HL-60/S4 (cell line): ENCODE measurements around the gene NFAT5.
"Not testable (repeated sequence)": the region's sequence is repeated elsewhere in the genome, so short reads cannot be mapped to it uniquely, and the experiment has no call there.

Experiments
- in situ Hi-C: fragments of 300-500 bp; cut with MboI; formaldehyde crosslinking; loops from 2 replicates; pipeline ENCODE4 v1.14.3; 2022; ENCODE audit warnings: low sequenced_read_pairs

The NFAT5 gene

DNA sequence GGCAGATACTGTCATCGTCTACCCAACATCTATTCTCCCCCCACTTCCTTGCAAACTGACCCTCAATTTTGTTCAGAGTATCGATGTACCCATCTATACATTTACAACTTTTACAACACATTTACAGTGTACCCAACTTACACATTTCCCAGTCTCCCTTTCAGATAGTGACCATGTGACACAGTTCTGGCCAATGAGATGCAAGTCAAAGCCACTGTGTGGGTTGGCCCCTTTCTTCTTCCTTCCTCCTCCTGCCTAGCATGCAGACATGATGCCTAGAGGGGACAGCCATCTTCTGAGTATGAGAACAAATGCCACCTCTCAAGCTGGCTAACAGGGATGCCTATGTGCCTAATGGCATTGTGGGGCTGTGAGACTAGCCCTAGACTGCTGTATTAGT, 11.3 kb upstream of the NFAT5 start:
- in situ Hi-C loops = no loop called here

DNA sequence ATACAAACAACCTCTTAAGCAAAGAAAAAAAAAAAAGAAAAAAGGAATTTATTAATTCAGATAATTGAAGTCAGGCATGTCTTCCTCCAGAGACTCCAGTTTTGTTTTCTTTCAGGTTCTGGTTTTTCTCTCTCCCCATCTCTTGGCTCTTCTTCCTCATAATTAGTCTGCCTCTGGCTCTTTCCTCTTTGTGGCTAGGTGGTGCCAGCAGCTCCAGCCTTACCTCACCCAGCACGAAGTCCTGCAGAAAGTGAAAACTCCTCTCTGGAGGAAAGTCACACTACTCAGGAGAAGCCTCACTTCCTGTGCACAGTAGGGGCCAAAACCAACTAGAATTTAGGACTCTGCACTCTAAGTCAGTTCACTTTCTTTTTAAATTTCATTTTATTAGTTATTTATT, 10.3 kb upstream of the NFAT5 start:
- in situ Hi-C loops = no loop called here

GRCh38 chr16:69555867-69556266, 9.9 kb upstream of the NFAT5 start:
- in situ Hi-C loops = no loop called here

GRCh38 chr16:69559164-69559563, 6.6 kb upstream of the NFAT5 start:
- in situ Hi-C loops = no loop called here

GRCh38 chr16:69561367-69561766, 4.4 kb upstream of the NFAT5 start:
- in situ Hi-C loops = not testable (repeated sequence)

DNA sequence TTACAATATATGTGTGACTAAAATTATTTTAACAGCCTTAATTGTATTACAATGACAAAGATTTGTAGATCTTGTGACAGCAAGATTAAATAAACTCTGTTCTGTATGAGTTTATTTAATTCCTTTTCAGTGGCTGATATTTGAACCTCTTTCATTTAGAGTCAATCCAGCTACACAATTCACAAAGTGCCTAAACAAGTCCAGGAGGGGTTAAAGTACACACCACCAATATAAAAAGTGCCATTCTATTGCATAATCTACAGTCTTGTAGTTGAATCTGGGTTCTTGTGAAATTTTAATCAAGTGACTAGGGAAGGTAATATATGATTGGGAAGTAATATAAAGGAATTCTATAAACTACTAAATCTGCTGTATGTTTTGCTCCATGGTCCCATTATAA, 3.9 kb upstream of the NFAT5 start:
- in situ Hi-C loops = no loop called here

DNA sequence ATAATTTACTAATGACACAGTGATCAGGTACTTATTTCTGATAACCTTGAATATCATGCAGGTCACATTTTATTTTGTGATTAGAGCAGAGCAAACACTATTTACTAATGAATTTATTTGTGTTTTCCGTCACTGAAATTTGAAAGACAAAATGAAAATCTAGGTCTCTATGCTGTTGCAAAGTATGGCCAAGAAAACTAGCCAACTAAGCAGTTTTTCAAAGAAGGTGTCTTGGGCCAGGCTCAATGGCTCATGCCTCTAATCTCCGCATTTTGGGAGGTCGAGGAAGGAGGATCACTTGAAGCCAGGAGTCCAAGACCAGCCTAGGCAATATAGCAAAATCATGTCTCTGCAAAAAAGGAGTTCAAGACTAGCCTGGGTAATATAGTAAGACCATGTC, 3.0 kb upstream of the NFAT5 start:
- in situ Hi-C loops = no loop called here

DNA sequence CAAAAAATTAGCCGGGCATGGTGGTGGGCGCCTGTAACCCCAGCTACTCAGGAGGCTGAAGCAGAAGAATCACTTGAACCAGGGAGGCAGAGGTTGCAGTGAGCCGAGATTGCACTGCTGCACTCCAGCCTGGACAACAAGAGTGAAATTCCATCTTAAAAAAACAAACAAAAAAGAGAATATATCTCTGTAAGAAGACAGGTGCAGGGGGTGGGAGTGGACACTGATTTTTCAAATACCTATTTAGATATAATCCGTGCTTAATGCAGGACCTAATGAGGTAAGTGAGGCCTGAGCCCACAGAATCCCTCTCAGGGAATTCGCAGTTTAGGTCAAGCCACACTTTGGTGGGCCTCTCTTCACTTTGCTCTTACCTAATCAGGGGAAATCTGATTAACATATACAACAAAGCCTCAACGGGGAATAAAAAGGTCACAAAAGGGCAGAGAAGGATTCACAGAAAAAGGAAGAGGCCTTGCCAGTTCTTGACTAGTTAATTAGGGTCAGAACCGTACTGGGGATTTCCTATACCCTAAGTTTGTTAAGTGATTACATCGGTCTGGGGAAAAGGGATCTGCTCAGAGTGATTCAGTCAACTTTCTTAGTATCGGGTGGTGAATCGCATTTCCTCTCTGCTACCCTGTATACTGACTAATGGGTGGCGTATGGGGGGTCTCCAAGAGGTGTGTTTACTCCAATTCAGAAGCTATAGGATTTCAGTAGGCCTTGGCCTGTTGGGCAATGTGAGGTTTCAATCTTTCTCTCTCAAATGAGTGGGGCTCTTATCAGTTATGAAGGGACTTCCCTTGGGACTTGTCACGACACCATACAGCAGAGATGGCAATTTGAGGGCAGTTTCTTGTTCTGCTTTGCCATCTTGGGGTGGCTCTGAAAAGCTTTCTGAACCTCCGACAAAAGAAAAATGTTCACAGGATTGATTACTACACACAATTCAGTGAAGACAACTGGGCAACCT, 1.9 kb upstream of the NFAT5 start:
- in situ Hi-C loops = no loop called here

- in situ Hi-C loops = no loop called here
These were observed 708 bp upstream of the NFAT5 start for GRCh38 chr16:69564845-69565670.

DNA sequence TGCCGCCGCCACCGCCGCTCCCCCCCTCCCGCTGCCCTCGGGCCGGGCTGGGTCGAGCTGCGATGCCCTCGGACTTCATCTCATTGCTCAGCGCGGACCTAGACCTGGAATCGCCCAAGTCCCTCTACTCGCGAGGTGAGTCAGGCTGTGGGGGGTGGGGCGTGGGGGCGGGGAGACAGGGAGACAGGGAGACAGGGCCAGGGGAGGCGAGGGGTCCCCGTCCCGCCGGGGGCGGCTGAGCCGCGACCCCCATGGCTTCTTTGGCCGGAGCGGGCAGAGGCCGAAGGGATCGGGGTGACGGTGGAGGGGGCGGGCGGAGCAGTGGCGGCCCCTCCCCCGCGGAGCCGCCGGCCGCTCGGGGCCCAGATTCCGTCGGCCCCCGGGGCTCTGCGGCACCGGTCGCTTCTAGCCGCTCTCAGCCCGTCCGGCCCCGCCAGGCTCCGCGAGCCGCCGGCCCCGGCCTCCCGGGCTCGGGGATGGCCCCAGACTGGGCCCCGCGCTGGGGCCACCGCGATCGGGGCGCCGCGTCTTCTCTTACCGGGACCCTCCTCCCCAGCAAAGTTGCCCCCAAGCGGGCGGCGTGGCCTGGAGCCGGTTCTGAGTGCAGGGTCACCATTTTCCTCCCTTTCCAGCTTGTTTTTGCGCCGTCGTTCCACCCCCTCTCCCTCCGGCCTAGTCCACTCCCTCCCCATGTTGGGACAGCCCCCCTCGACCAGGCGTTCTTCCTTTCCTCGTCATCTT, 644 bp downstream of the NFAT5 start:
- in situ Hi-C loops = no loop called here

- in situ Hi-C loops = no loop called here
These were observed 1.4 kb downstream of the NFAT5 start for GRCh38 chr16:69566981-69567680.

DNA sequence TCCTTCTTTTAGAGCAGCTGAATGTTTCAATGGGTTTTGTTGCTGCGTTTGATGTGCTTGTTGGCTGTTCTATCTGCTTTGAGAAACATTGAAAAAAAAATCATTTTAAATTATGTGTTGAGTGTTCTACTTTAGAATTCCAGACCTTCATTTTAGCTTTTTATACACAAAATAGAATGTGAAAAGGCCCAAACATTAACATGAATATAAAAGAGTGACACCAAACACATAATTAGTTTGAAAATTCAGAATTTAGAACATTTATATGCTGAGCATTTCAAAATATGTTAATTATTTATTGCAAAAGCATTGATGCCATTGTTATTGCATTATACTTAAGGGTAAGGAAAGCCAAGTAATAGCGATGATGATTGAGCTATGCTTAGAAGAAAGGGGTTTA, 2.9 kb downstream of the NFAT5 start:
- in situ Hi-C loops = no loop called here

DNA sequence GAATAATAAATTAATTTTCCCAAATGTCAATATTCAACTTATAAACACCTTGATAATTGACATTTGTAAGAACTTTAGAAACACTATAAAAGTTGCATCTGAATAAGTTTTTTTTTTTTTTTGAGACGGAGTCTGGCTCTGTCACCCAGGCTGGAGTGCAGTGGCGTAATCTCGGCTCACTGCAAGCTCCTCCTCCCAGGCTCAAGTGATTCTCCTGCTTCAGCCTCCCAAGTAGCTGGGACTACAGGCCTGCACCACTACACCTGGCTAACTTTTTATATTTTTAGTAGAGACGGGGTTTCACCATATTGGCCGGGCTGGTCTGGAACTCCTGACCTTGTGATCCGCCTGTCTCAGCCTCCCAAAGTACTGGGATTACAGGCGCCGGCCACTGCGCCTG, 13.0 kb downstream of the NFAT5 start:
- in situ Hi-C loops = not testable (repeated sequence)

DNA sequence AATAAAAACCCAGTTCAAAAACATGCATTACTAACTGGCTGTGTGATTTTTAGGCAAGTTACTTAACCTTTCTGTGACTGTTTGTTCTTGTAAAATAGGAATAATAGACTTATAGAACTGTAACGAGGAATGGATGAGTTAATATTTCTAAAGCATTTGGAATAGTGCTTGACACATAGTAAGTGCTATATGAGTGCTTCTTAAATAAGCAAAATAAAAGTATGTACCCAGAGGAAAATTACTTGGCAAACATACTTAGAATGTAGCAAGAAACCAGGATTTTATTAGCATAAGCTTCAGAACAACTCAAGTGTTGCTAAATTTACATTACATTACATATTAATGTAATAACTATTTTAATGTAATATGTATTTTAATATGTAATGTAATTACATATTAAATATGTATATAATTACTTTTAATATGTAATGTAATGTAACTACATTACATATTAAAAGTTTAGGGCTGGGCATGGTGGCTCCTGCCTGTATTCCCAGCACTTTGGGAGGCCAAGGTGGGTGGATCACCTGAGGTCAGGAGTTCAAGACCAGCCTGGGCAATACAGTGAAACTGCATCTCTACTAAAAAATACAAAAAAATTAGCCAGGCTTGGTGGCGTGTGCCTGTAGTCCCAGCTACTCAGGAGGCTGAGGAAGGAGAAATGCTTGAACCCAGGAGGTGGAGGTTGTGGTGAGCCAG, 14.2 kb downstream of the NFAT5 start:
- in situ Hi-C loops = no loop called here

DNA sequence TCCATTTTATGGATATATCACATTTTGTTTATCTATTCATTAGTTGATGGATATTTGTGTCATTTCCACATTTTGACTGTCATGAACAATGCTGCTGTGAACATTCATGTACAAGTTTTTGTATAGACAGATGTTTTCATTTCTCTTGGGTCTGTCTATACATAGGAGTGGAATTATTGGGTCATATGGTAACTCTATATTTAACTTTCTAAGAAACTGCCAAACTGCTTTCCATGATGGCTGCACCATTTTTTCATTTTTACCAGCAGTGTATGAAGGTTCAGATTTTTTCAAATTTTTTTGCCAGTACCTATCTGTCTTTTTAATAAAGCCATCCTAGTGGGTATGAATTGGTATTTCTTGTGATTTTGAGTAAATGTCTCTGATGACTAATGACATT, 15.5 kb downstream of the NFAT5 start:
- in situ Hi-C loops = no loop called here

DNA sequence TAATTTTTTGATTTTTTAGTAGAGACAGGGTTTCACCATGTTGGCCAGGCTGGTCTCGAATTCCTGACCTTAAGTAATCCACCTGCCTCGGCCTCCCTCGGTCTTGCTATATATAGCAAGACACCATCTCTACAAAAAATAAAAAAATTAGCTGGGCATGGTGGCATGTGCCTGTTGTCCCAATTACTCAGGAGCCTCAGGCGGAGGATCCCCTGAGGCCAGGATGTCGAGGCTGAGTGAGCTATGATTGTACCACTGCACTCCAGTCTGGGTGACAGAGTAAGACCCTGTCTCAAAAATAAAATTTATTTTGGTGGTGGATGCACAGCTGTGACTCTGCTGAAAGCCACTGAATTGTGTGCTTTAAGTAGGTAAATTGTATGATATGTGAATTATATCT, 18.7 kb downstream of the NFAT5 start:
- in situ Hi-C loops = not testable (repeated sequence)

GRCh38 chr16:69589434-69590269, 23.9 kb downstream of the NFAT5 start:
- in situ Hi-C loops = no loop called here

GRCh38 chr16:69590590-69590989, 24.8 kb downstream of the NFAT5 start:
- in situ Hi-C loops = no loop called here

- in situ Hi-C loops = no loop called here
These were observed 28.0 kb downstream of the NFAT5 start for GRCh38 chr16:69593751-69594255.
